GM13977 (cell line): ENCODE results near the gene CCBE1.

Experiments
- DNase-seq: peaks from one replicate; pipeline ENCODE4 v3.0.0; 2012; ENCODE audit warnings: low spot score
- CTCF ChIP-seq: IDR thresholded peaks from 2 replicates; pipeline ENCODE4 v1.5.1; 2012; ENCODE audit warnings: mild to moderate bottlenecking, control low read depth; ENCODE audit not compliant: insufficient read depth; ENCODE audit errors: extremely low read depth, missing control alignments
- in situ Hi-C: fragments of 300-500 bp; cut with MboI; formaldehyde crosslinking; loops from one replicate; pipeline ENCODE4 v1.12.0; 2022; ENCODE audit warnings: low sequenced_read_pairs, low pct_unique_long_range_greater_than_20kb, mixed read lengths, inconsistent platforms; ENCODE audit not compliant: unreplicated experiment

CCBE1 gene

GRCh38 chr18:59501920-59502273 lies 195.3 kb downstream of the CCBE1 start:
- DNase-seq = no peak
- in situ Hi-C loops = no loop called here
- TF ChIP-seq CTCF = no peak

- in situ Hi-C loops = no loop called here
Observed at GRCh38 chr18:59500765-59501164, 196.5 kb downstream of the CCBE1 start.

GRCh38 chr18:59498506-59499086 lies 198.6 kb downstream of the CCBE1 start:
- in situ Hi-C loops = no loop called here
- TF ChIP-seq CTCF = no peak
- DNase-seq = no peak

More at GRCh38 chr18:59500765-59501164, 196.5 kb downstream of the CCBE1 start:
- TF ChIP-seq CTCF = no peak
- no peak for DNase-seq

GRCh38 chr18:59492756-59493421 lies 204.3 kb downstream of the CCBE1 start:
- DNase-seq = no peak
- in situ Hi-C loops = no loop called here
- no peak for TF ChIP-seq CTCF

- TF ChIP-seq CTCF = no peak
- peak; percentile 24 for DNase-seq
- in situ Hi-C loops = no loop called here
Observed at GRCh38 chr18:59488899-59489298, 208.3 kb downstream of the CCBE1 start.

GRCh38 chr18:59485382-59485781 lies 211.8 kb downstream of the CCBE1 start:
- in situ Hi-C loops = no loop called here
- no peak for TF ChIP-seq CTCF
- DNase-seq = no peak
